ENCODE data around the gene MEIS2.

- TF ChIP-seq CTCF (IDR thresholded peaks at IDR 0.05) (no peak), POLR2A (IDR thresholded peaks at IDR 0.05) (no peak)
These were observed 221.6 kb downstream of the MEIS2 start for GRCh38 chr15:36878684-36879262.

All from Peyer's patch (tissue), 4 donors.